ENCODE data around the gene EIF1AD.
A peak's percentile ranks its signal among the peaks of the same experiment; 100 is the strongest.

EIF1AD gene

GRCh38 chr11:66007201-66007634, 5.3 kb upstream of the EIF1AD start:
- Histone ChIP-seq H3K4me3 (no peak overlapping the region), H3K27ac (peak overlapping the region in 3 of 21 experiments; percentile 1 to 71 (median 41))

DNA sequence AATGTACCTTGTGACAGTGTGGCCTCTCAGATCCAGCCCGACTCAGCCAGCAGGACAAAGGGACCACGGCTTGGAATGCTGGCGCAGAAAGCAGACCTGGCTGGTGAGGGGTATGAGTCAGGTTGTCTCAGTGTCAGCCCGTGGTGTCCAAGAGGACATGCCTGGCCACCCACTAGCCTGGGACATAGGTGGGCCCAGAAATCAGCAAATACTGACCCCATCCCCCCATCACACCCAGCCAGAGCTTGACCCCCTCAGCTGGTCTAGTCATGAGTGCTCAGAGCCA, 4.9 kb upstream of the EIF1AD start:
- Histone ChIP-seq H3K27ac (peak overlapping the region in 3 of 21 experiments; percentile 0 to 71 (median 3)), H3K4me3 (no peak overlapping the region)

- Histone ChIP-seq H3K27ac (peak overlapping the region in 2 of 21 experiments; percentile 0 to 71), H3K4me3 (no peak overlapping the region)
These were observed 4.4 kb upstream of the EIF1AD start for GRCh38 chr11:66006134-66006890.

GRCh38 chr11:66004186-66004585, 2.2 kb upstream of the EIF1AD start:
- H3K4me3 ChIP-seq: no peak overlapping the region

GRCh38 chr11:66003291-66003690, 1.3 kb upstream of the EIF1AD start:
- H3K27ac ChIP-seq: peak overlapping the region in 16 of 21 experiments; percentile 86 to 98 (median 92)

More at GRCh38 chr11:66004186-66004585, 2.2 kb upstream of the EIF1AD start:
- no peak overlapping the region for H3K27ac ChIP-seq

GRCh38 chr11:66002648-66003225, 780 bp upstream of the EIF1AD start:
- Histone ChIP-seq H3K4me3 (peak overlapping the region; percentile 54 to 96 (median 92)), H3K27ac (peak overlapping the region; percentile 43 to 98 (median 92))

More at GRCh38 chr11:66003291-66003690, 1.3 kb upstream of the EIF1AD start:
- H3K4me3 ChIP-seq: peak overlapping the region; percentile 54 to 96 (median 92)

GRCh38 chr11:65997286-65997685, 4.7 kb downstream of the EIF1AD start:
- H3K4me3 ChIP-seq: no peak overlapping the region
- no peak overlapping the region for H3K27ac ChIP-seq

DNA sequence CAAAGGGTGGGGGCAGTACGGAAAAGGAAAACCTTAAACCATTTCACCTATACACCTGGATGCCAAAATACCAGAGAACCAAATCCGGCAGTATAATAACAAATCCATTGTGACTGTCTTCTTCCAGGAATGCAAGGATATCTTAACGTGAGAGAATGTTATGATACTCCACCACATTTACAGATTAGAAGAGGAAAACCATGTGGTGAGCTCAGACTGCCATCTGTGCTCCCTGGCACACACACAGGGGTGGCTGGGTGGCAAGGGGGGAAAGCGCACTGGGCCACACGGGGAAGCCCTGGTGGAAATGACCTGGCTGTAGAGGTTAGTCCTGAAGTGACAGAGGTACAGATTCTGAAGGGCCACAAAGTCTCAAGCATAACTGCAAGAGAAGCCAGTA, 9.9 kb downstream of the EIF1AD start:
- no peak overlapping the region for H3K27ac ChIP-seq
- no peak overlapping the region for H3K4me3 ChIP-seq

DNA sequence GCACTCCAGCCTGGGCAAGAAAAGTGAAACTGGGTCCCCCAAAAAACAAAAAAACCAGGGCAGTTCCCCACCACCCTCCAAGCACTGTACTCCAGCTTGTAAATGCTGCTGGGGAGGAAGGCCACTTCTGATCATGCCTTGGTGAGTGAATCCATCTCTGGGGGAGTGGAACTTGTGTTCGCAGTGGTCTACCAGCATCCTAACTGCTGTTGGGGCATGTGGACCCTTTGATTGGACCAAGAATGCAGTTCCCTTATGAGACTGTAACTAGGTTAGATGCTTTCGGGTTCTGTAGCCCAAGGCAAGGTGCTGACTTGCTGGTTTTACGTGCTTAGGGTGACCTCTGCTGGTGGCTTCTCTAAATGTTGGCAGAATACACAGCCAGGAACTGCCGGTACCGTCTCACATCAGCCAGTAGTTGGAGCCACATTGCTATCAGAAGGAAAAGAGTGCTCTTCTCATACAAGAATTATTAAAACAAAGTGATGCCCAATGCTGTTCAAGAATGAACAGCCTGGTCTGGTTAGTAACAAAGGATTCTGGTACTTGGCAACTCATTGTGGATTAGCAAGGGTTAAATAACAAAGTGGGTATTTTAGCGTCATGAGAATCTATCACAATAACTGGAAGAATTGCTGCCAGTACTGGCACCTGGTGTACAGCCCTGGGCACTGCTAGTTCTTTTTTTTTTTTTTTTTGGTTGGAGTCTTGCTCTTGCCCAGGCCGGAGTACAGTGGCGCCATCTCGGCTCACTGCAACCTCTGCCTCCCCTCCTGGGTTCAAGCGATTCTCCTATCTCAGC, 13.0 kb downstream of the EIF1AD start:
- peak overlapping the region in 5 of 21 experiments; percentile 16 to 47 (median 37) for H3K27ac ChIP-seq
- no peak overlapping the region for H3K4me3 ChIP-seq

GRCh38 chr11:65987336-65987735, 14.6 kb downstream of the EIF1AD start:
- Histone ChIP-seq H3K4me3 (no peak overlapping the region), H3K27ac (no peak overlapping the region)

GRCh38 chr11:65983589-65983987, 18.4 kb downstream of the EIF1AD start:
- H3K4me3 ChIP-seq: no peak overlapping the region

GRCh38 chr11:65982824-65983588, 19.0 kb downstream of the EIF1AD start:
- Histone ChIP-seq H3K4me3 (no peak overlapping the region), H3K27ac (no peak overlapping the region)

More at GRCh38 chr11:65983589-65983987, 18.4 kb downstream of the EIF1AD start:
- no peak overlapping the region for H3K27ac ChIP-seq

DNA sequence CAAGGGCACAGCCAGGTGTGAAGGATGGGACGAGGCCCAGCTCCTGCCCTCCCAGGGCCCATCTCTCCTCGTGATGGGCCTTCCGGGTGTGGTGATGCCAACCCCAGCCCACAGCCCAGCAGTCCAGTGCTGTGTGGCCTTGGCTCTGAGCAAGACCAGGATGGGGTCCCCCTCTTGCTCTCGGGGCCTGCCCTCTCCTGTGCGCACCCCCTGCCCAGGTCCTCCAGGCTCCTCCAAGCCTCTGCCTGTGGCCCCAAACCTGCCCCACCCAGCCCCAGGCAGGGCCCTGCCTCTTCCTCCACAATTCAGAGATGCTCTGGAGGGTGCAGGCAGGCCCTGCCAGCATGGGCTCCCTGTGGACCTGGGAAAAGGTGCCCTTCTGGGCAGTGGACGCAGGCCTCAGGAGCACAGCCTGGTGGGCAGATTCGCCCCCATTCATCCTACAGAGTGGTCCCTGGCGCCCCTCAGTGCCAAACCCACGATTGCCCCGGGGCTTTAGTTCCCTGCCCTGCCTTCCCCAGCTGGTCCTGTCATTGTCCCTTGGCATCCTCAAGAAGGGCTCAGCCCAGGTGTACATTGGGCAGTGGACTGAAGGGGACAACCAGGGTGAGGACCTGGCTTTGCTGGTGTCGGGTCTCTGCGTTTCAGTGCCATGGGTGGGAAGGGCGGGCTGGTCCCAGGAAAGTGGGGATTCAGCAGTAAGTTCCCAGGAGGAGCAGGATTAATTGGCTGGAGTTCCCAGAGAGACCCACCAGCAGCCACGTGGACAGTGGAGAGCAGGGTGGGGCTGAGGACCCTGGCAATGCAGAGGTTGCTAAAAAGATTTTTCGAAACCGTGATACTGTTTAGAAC, 19.8 kb downstream of the EIF1AD start:
- Histone ChIP-seq H3K27ac (no peak overlapping the region), H3K4me3 (no peak overlapping the region)

- Histone ChIP-seq H3K27ac (no peak overlapping the region), H3K4me3 (no peak overlapping the region)
These were observed 20.7 kb downstream of the EIF1AD start for GRCh38 chr11:65981101-65981740.

GRCh38 chr11:65979261-65979759, 22.6 kb downstream of the EIF1AD start:
- no peak overlapping the region for H3K27ac ChIP-seq
- H3K4me3 ChIP-seq: no peak overlapping the region

DNA sequence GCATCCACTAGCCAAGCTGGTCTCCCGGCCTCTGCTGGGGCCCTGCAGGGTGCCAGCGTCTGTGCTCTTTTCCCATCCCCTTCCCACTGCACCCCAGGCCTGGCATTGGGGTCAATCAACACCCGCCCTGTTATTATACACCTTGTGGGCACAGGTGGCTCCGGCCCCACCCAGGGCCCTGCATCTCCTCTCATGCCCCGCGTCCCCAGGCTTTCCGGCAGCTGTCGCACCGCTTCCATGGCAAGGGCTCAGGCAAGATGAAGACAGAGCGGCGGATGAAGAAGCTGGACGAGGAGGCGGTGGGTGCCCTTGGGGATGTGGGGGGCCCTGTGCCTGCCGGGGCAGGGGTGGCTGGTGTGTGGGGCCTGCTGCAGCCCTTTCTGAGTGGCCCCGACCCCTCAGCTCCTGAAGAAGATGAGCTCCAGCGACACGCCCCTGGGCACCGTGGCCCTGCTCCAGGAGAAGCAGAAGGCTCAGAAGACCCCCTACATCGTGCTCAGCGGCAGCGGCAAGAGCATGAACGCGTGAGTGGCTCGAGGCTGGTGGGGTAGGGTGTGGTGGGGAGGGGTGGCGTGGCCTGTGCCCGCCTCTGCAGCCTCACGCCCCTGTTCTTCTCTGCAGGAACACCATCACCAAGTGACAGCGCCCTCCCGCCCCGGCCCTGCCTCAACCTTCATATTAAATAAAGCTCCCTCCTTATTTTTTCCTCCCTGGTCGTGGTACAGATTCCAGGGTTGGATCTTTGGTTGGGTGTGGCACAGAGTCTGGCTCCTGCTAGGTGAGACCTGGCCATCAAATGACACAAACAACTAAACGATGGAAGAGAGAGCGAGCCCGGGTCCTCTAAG, 23.3 kb downstream of the EIF1AD start:
- H3K27ac ChIP-seq: no peak overlapping the region

DNA sequence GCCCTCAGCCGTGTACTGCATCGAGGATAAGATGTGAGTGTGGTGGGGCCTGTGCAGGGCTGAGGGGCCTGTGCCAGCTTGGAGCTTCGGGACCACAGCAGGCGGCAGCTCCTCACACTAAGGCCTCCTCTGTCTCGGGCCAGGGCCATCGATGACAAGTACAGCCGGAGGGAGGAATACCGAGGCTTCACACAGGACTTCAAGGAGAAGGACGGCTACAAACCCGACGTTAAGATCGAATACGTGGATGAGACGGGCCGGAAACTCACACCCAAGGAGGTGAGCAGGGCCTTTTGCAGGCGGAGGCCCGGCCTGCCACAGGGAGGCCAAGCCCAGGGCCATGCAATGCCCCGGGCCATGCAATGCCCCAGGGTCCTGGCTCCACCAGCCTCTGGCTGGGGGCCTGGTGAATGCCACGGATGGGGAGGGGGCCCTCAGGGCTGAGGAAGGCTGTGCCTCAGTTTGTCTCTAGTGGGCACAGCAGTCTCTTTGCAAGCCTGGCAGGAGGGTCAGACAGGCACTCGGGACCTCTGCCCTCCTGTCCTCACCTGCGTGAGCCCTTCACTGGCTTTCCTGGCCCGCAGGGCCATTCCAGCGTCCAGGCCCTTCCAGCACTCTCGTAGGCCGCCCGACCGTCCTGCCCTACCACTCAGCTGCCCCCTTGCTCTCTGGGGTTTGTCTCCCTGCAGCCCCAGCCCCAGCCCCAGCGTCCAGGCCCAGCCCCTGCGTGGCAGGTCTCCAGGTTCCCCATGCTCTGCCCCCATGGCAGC, 24.2 kb downstream of the EIF1AD start:
- Histone ChIP-seq H3K27ac (no peak overlapping the region), H3K4me3 (no peak overlapping the region)

More for the DNA sequence above, 23.3 kb downstream of the EIF1AD start:
- no peak overlapping the region for H3K4me3 ChIP-seq
